ENCODE results near the gene CDH23. TPM values are rescaled to one million over a fixed set of nuclear protein-coding genes. Genes with fewer than 3 reads are reported as not detected.

The CDH23 gene
- total and polyA plus RNA-seq, 9 of the 15 experiments (the other 6 are each of a cell fraction or from before 2014, with no cell fraction given): 0.18 to 1.2 (median 0.47) TPM

GRCh38 chr10:71753091-71753959 lies 356.6 kb downstream of the CDH23 start (continued):
- TF ChIP-seq TSHZ1 (CRISPR knock-in tag; IDR thresholded peaks at IDR 0.05) (no peak; the same call in 1 of the 2 replicates), ZFP30 (CRISPR knock-in tag; IDR thresholded peaks at IDR 0.05; ENCODE audit: borderline replicate concordance) (no peak), GMEB1 (CRISPR knock-in tag; IDR thresholded peaks at IDR 0.05) (0 out of 2 replicates have a peak, but pooled peaks have one; percentile 20), ZBTB5 (IDR thresholded peaks at IDR 0.05) (no peak), TAF7 (tag; IDR thresholded peaks at IDR 0.05) (peak; percentile 14; the same call in 1 of the 2 replicates), SIX5 (IDR thresholded peaks at IDR 0.05; ENCODE audit: borderline replicate concordance in 1 of 2, insufficient read depth in 1 of 2, low read depth in 1 of 2, low read length in 2 of 2) (no peak), MXD1 (CRISPR knock-in tag; IDR thresholded peaks at IDR 0.05; ENCODE audit: borderline replicate concordance, poor library complexity, severe bottlenecking) (no peak), LCOR (CRISPR knock-in tag; IDR thresholded peaks at IDR 0.05) (peak; percentile 100), CREBBP (IDR thresholded peaks at IDR 0.05; ENCODE audit: low read depth, low read length) (no peak), CREB3 (tag; conservative IDR thresholded peaks at IDR 0.05; ENCODE audit: low read depth) (peak; percentile 81; the same call in 1 of the 2 replicates)
